Smooth muscle cell (in vitro differentiated cells): ENCODE data around the gene STARD7. TPM values are rescaled to one million over a fixed set of nuclear protein-coding genes. Genes with fewer than 3 reads are reported as not detected.

Source experiments
- DNase-seq: peaks from one replicate; lab custom pipeline; 2025; ENCODE audit not compliant: unreplicated experiment; lab: John Stamatoyannopoulos, UW
- H2AFZ ChIP-seq: fragments of 200-600 bp; sonication (generic); 2 replicates; pipeline ENCODE4 v1.6.0; 2016; ENCODE audit warnings: antibody characterized with exemption, low read depth, mild to moderate bottlenecking
- H3F3A ChIP-seq: fragments of 200-600 bp; sonication (generic); 2 replicates; pipeline ENCODE4 v1.6.0; 2017; ENCODE audit warnings: antibody characterized with exemption, low read depth
- H3K27ac ChIP-seq: fragments of 200-600 bp; sonication (generic); 2 replicates; pipeline ENCODE4 v1.5.1; 2016; ENCODE audit warnings: low read depth, mild to moderate bottlenecking
- H3K27me3 ChIP-seq: fragments of 200-600 bp; sonication (generic); 2 replicates; pipeline ENCODE4 v1.6.1; 2016; ENCODE audit warnings: low read depth, mild to moderate bottlenecking
- H3K36me3 ChIP-seq: fragments of 200-600 bp; sonication (generic); 2 replicates; pipeline ENCODE4 v1.5.1; 2016; ENCODE audit warnings: low read depth
- H3K4me1 ChIP-seq: fragments of 200-600 bp; sonication (generic); 2 replicates; pipeline ENCODE4 v1.5.1; 2016; ENCODE audit warnings: low read depth
- H3K4me2 ChIP-seq: fragments of 200-600 bp; sonication (generic); 2 replicates; pipeline ENCODE4 v1.6.0; 2016; ENCODE audit warnings: mild to moderate bottlenecking
- H3K4me3 ChIP-seq: fragments of 200-600 bp; sonication (generic); 2 replicates; pipeline ENCODE4 v1.5.1; 2016; ENCODE audit warnings: mild to moderate bottlenecking
- H3K79me2 ChIP-seq: fragments of 200-600 bp; sonication (generic); 2 replicates; pipeline ENCODE4 v1.6.0; 2016; ENCODE audit warnings: low read depth, mild to moderate bottlenecking
- H3K9ac ChIP-seq: fragments of 200-600 bp; sonication (generic); 2 replicates; pipeline ENCODE4 v1.6.0; 2016; ENCODE audit warnings: low read depth
- H3K9me3 ChIP-seq: fragments of 200-600 bp; sonication (generic); replicated peaks from 2 replicates; pipeline ENCODE4 v1.5.1; 2016; ENCODE audit warnings: low read depth
- H4K20me1 ChIP-seq: fragments of 200-600 bp; sonication (generic); 2 replicates; pipeline ENCODE4 v1.6.0; 2016; ENCODE audit warnings: low read depth
- WGBS: methylation state at CpG from one replicate; pipeline ENCODE4 v1.1.7; 2016; ENCODE audit warnings: low lambda C conversion rate; 5-methylcytosine and 5-hydroxymethylcytosine counted together
- polyA plus RNA-seq: library from polyadenylated mRNA; unstranded; fragments of >200 nt; fragmentation: Nextera tagmentation; extraction: Ambion mirVana; gene quantifications from 2 replicates; pipeline ENCODE4 v1.2.1, GENCODE V29; 2016
- total RNA-seq: library from RNA; depleted of rRNA; stranded (reverse); fragments of >200 nt; gene quantifications from 2 replicates; pipeline ENCODE4 v1.2.3, GENCODE V29; 2014
- TF ChIP-seq, protein P1 (sequence below): fragments of 200-600 bp; sonication (generic); IDR thresholded peaks from 2 replicates; pipeline ENCODE4 v1.5.1; 2017; ENCODE audit warnings: borderline replicate concordance, mild to moderate bottlenecking, antibody characterized with exemption; ENCODE audit not compliant: insufficient read depth, poor library complexity, severe bottlenecking

STARD7 gene
- total and polyA plus RNA-seq, 2 experiments from 2014 or later = 62.3 to 64.4 TPM

DNA sequence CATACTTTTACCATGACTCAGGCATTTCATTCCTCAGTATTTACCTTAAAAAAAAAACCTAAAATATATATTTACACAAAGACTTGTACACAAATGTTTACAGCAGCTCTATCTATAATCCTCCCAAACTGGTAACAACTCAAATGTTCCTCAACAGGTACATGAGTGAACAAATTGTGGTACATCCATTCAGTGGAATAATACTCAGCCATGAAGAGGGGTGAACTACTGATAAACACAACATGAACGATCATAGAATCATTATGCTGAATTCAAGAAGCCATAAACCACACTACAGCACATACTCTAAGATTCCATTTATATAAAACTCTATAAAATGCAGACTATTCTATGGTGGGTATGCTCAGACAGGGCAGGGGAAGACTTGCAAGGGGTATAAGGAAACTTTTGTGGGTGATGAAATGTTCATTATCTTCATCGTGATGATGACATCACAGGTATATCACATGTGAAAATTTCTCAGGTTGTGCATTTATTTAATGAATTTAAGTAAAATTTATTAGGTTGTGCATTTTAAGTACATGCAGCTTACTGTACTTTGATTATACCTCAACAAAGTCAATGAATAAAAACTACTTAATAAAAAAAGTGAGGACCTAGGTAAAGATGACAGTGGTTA lies 38.6 kb downstream of the STARD7 start:
- H3K9me3 ChIP-seq = no peaks in the 10 kb centered on the region
- no peaks in the 10 kb centered on the region for H3K27me3 ChIP-seq
- no peak overlapping the region for H2AFZ ChIP-seq
- H3F3A ChIP-seq = no peaks in the 10 kb centered on the region
- no peak overlapping the region for H3K4me2 ChIP-seq
- no peaks in the 10 kb centered on the region for H3K79me2 ChIP-seq
- 88% methylated on average over 2 of the region's 2 CpGs for WGBS
- TF ChIP-seq, protein P1, sequence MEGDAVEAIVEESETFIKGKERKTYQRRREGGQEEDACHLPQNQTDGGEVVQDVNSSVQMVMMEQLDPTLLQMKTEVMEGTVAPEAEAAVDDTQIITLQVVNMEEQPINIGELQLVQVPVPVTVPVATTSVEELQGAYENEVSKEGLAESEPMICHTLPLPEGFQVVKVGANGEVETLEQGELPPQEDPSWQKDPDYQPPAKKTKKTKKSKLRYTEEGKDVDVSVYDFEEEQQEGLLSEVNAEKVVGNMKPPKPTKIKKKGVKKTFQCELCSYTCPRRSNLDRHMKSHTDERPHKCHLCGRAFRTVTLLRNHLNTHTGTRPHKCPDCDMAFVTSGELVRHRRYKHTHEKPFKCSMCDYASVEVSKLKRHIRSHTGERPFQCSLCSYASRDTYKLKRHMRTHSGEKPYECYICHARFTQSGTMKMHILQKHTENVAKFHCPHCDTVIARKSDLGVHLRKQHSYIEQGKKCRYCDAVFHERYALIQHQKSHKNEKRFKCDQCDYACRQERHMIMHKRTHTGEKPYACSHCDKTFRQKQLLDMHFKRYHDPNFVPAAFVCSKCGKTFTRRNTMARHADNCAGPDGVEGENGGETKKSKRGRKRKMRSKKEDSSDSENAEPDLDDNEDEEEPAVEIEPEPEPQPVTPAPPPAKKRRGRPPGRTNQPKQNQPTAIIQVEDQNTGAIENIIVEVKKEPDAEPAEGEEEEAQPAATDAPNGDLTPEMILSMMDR = no peak
- H3K36me3 ChIP-seq = no peaks in the 10 kb centered on the region
- no peaks in the 10 kb centered on the region for H4K20me1 ChIP-seq
- no peak overlapping the region for H3K9ac ChIP-seq
- H3K4me1 ChIP-seq = no peaks in the 10 kb centered on the region
- no peak overlapping the region for H3K27ac ChIP-seq
- H3K4me3 ChIP-seq = no peak overlapping the region
- DNase-seq = no peak

GRCh38 chr2:96167407-96168013 lies 41.1 kb downstream of the STARD7 start:
- 71% methylated on average over 6 of the region's 6 CpGs for WGBS
- no peak for DNase-seq
- TF ChIP-seq, protein P1 = no peak
- no peaks in the 10 kb centered on the region for H3K4me1 ChIP-seq
- no peaks in the 10 kb centered on the region for H3F3A ChIP-seq
- H3K79me2 ChIP-seq = no peaks in the 10 kb centered on the region
- H3K4me3 ChIP-seq = no peak overlapping the region
- no peak overlapping the region for H3K4me2 ChIP-seq
- no peak overlapping the region for H3K9ac ChIP-seq
- no peaks in the 10 kb centered on the region for H3K9me3 ChIP-seq
- no peaks in the 10 kb centered on the region for H3K27me3 ChIP-seq
- H3K27ac ChIP-seq = no peak overlapping the region
- no peak overlapping the region for H2AFZ ChIP-seq
- no peaks in the 10 kb centered on the region for H4K20me1 ChIP-seq
- H3K36me3 ChIP-seq = no peaks in the 10 kb centered on the region

DNA sequence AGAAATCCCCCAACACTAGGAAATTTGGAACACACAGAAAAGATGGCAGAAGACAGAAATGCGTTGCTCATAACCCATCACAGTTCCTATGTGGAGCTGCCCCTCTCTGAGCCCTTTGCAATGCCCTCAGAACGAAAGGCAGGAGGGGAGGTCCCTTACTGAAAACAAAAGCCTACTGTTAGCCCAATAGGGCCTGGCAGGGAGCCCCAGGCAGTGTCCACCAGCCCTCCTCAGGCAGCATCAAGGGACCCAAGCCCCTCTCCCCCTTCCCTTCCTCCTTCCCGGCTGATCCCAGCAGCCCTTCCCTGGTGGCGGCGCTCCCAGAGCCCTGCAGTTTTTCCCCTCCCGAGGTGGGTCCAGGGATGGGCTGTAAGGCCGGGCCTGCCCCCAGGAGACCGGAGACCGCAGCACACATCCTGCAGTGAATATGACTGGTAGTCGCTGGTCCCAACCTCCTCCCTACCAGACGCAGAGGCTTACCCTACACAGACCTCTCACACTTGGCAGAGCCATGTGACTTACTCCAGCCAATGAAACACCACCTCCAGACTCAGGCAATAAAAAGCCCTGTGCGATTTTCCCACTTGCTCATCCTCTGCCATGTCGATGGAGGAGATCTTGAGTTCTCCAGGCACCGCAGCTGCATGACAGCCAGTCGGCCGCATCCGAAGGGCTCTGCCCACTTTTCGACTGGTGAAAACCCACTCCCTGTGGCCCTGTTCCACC lies 44.0 kb downstream of the STARD7 start:
- TF ChIP-seq, protein P1 = no peak
- H3K27ac ChIP-seq = no peak overlapping the region
- H3K9ac ChIP-seq = no peak overlapping the region
- WGBS = 80% methylated on average over 18 of the region's 18 CpGs
- no peaks in the 10 kb centered on the region for H3K79me2 ChIP-seq
- DNase-seq = no peak
- H3K9me3 ChIP-seq = no peaks in the 10 kb centered on the region
- H3K4me1 ChIP-seq = no peaks in the 10 kb centered on the region
- H3K36me3 ChIP-seq = no peaks in the 10 kb centered on the region
- H4K20me1 ChIP-seq = no peaks in the 10 kb centered on the region
- H3K4me2 ChIP-seq = no peak overlapping the region
- H3K27me3 ChIP-seq = no peaks in the 10 kb centered on the region
- H3K4me3 ChIP-seq = no peak overlapping the region
- H2AFZ ChIP-seq = no peak overlapping the region
- no peaks in the 10 kb centered on the region for H3F3A ChIP-seq
